Airway epithelial cell (primary cell): Measurements from ENCODE around the gene ING4. TPM values are rescaled to one million over a fixed set of nuclear protein-coding genes. Genes with fewer than 3 reads are reported as not detected.

Source experiments
- total RNA-seq: library from RNA; depleted of rRNA; stranded (reverse); fragments of >200 nt; gene quantifications from 2 replicates; pipeline ENCODE4 v1.2.3, GENCODE V29; 2015

Gene ING4
- total RNA-seq: 19.8 and 24.4 TPM in 2 replicates

GRCh38 chr12:6662906-6663742 is at the start of gene ING4:
TSS of gene ING4 (minus strand) at chr12:6663119. CDS start at chr12:6663101, 18 bp downstream.

GRCh38 chr12:6700646-6701051 is 37.7 kb upstream of the ING4 start, which contains the start of gene PIANP:
TSS of gene PIANP (minus strand) at chr12:6700815. CDS start at chr12:6698061, 2,754 bp downstream.

DNA sequence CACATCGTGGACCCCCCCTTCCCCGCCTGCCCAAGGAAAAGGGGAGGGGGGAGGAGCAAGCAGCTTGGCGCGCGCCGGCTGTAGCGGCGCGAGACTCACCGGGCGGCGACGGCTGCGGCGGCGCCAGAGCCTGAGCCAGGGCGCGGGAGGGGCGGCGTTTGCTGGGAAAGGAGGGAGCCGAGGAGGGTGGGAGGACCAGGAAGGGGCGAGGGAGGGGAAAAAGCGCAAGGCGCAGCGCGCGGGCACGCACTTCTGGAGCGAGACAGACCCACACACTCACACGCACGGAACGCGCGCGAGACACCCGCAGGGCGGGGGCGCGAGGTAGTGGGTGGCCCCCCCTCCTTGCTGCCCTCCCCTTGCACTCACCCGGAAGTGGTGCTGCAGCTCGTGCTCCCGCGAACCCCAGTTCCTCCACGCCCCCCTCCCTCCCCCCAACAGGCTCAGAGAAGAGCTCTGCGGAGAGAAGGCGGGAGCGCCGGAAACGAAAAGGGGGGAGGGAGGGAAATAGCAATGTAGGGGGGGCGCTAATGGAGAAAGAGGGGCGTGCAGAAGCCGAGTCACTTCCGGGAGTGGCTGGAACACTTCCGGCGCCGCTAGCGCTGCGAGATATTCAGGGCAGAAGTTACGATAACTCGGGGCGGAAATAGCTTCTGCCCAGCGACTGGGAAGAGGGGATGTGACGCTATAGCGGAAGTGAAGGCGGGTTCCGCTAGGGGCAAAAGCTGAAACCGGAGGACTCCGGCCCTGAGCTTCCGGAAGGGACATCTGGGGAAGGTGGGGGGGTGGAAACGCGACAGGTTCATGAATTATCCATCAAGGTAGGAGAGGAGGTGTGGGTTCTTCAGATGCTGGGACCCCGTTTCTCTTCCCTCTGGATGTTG is 26.3 kb upstream of the ING4 start, which contains the start of gene ZNF384:
TSS of gene ZNF384 (minus strand) at position 377 of the 884 bp plus-strand sequence. CDS start 9,855 bp downstream, outside the sequence.

GRCh38 chr12:6647083-6647604 is 15.8 kb downstream of the ING4 start, which contains the start of gene ACRBP:
TSS of gene ACRBP (minus strand) at chr12:6647432. CDS start at chr12:6647366, 66 bp downstream.

DNA sequence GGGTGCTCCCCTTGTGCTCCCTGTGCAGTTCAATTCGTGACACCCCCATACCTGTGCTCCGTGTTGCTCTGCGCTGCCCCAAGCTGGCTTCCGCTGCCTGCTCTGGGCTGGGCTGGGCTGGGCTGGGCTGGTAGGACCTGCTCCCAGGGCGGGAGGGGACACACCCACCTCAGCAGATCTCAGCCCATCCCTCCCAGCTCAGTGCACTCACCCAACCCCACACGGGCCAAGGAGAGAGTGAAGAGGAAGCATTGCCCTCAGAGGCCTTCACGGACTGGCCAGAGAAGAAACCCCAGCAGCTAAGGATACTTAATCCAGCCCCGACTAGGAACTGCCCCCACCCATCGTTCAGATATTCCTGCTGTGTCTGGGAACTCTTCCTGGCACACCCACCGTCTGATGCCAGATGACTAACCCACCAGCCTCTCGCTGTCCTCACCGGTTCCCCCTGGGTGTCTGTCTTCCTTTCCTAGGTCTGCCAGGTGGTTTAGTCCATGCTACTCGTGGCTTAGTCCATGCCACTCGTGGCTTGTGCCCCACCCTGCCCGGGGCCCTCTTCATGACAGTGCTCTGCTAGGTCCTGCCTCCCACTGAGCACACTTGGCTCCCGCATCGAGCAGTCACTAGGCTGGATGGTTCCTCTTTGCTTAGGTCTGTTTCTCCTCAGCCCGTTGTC is 26.9 kb downstream of the ING4 start, which contains the start of gene LPAR5:
TSS of gene LPAR5 (minus strand) at position 104 of the 676 bp plus-strand sequence. CDS start 14,711 bp downstream, outside the sequence.

Other genes with a start within 250 kb of the ING4 start
- not detected in 2 replicates for gene CD27, start 218.2 kb downstream of the ING4 start, total RNA-seq
- 2.5 and 3.0 TPM in 2 replicates for gene TAPBPL, start 211.1 kb downstream of the ING4 start, total RNA-seq
- 1.8 and 2.9 TPM in 2 replicates for gene VAMP1, start 192.4 kb downstream of the ING4 start, total RNA-seq
- 116 and 153 TPM in 2 replicates for gene MRPL51, start 169.9 kb downstream of the ING4 start, total RNA-seq
- 87.6 and 120 TPM in 2 replicates for gene NCAPD2, start 169.0 kb downstream of the ING4 start, total RNA-seq
- 8,018 and 11,435 TPM in 2 replicates for gene GAPDH, start 128.6 kb downstream of the ING4 start, total RNA-seq
- gene IFFO1, start 107.1 kb downstream of the ING4 start, total RNA-seq: 1.8 and 3.3 TPM in 2 replicates
- 46.7 and 47.1 TPM in 2 replicates for gene NOP2, start 94.8 kb downstream of the ING4 start, total RNA-seq
- gene CHD4, start 55.7 kb downstream of the ING4 start, total RNA-seq: 180 and 243 TPM in 2 replicates
- 16.6 TPM in 2 replicates for gene LPAR5, start 27.2 kb downstream of the ING4 start, total RNA-seq
- 0.28 TPM in 1 of 2 replicates, not detected in the other for gene ACRBP, start 15.7 kb downstream of the ING4 start, total RNA-seq
- gene ZNF384, start 26.3 kb upstream of the ING4 start, total RNA-seq: 15.1 and 21.8 TPM in 2 replicates
- gene PIANP, start 37.7 kb upstream of the ING4 start, total RNA-seq: not detected in 2 replicates
- gene COPS7A, start 60.9 kb upstream of the ING4 start, total RNA-seq: 56.4 and 63.6 TPM in 2 replicates
- gene MLF2, start 90.0 kb upstream of the ING4 start, total RNA-seq: 329 and 348 TPM in 2 replicates
- 166 and 192 TPM in 2 replicates for gene PTMS, start 103.2 kb upstream of the ING4 start, total RNA-seq
- gene LAG3, start 109.4 kb upstream of the ING4 start, total RNA-seq: 0.14 TPM in 1 of 2 replicates, not detected in the other
- 0.21 and 0.23 TPM in 2 replicates for gene CD4, start 126.4 kb upstream of the ING4 start, total RNA-seq
- gene GPR162, start 158.7 kb upstream of the ING4 start, total RNA-seq: 0.09 and 0.21 TPM in 2 replicates
- 19.7 and 23.4 TPM in 2 replicates for gene P3H3, start 165.3 kb upstream of the ING4 start, total RNA-seq
- gene GNB3, start 177.8 kb upstream of the ING4 start, total RNA-seq: 0.28 and 0.92 TPM in 2 replicates
- gene CDCA3, start 188.2 kb upstream of the ING4 start, total RNA-seq: 23.6 and 41.0 TPM in 2 replicates
- gene USP5, start 189.0 kb upstream of the ING4 start, total RNA-seq: 72.2 and 82.5 TPM in 2 replicates
- 1,425 and 1,466 TPM in 2 replicates for gene TPI1, start 204.4 kb upstream of the ING4 start, total RNA-seq
- gene SPSB2, start 210.2 kb upstream of the ING4 start, total RNA-seq: 8.6 and 11.8 TPM in 2 replicates
- 5.9 and 8.9 TPM in 2 replicates for gene LRRC23, start 241.7 kb upstream of the ING4 start, total RNA-seq